GM23338 (cell line): ENCODE data around the gene MUC22. TPM values are rescaled to one million over a fixed set of nuclear protein-coding genes. Genes with fewer than 3 reads are reported as not detected.

Experiments used
- ATAC-seq: fragments of 200-7000 bp; cut with Tn5 transposase; 3 replicates; pipeline ENCODE4 v1.9.1; 2020
- DNase-seq: peaks from one replicate; pipeline ENCODE4 v3.0.0-alpha.2; 2015; ENCODE audit warnings: low spot score
- H2AFZ ChIP-seq: fragments of 200-600 bp; sonication (generic); 2 replicates; pipeline ENCODE4 v1.8.0; 2016; ENCODE audit warnings: antibody characterized with exemption, mild to moderate bottlenecking, moderate library complexity
- H3F3A ChIP-seq: fragments of 200-600 bp; sonication (generic); replicated peaks from 2 replicates; pipeline ENCODE4 v1.8.0; 2017; ENCODE audit warnings: antibody characterized with exemption, mixed run types, low read depth
- H3K27ac ChIP-seq: fragments of 200-600 bp; sonication (generic); 2 replicates; pipeline ENCODE4 v1.6.1; 2016; ENCODE audit warnings: low read depth
- H3K27me3 ChIP-seq: fragments of 200-600 bp; sonication (generic); 2 replicates; pipeline ENCODE4 v1.8.0; 2016; ENCODE audit warnings: mild to moderate bottlenecking, mixed run types, moderate library complexity; ENCODE audit not compliant: insufficient read depth
- H3K36me3 ChIP-seq: fragments of 200-600 bp; sonication (generic); 2 replicates; pipeline ENCODE4 v1.8.0; 2016; ENCODE audit warnings: mild to moderate bottlenecking; ENCODE audit not compliant: insufficient read depth
- H3K4me1 ChIP-seq: fragments of 200-600 bp; sonication (generic); 2 replicates; pipeline ENCODE4 v1.8.0; 2016; ENCODE audit warnings: mild to moderate bottlenecking, moderate library complexity; ENCODE audit not compliant: insufficient read depth
- H3K4me2 ChIP-seq: fragments of 200-600 bp; sonication (generic); 2 replicates; pipeline ENCODE4 v1.7.1; 2017; ENCODE audit warnings: mixed run types
- H3K4me3 ChIP-seq: fragments of 200-600 bp; sonication (generic); 2 replicates; pipeline ENCODE4 v1.6.1; 2016; ENCODE audit warnings: mixed run types
- H3K79me2 ChIP-seq: fragments of 200-600 bp; sonication (generic); replicated peaks from 2 replicates; pipeline ENCODE4 v1.8.0; 2017; ENCODE audit warnings: mild to moderate bottlenecking; ENCODE audit not compliant: insufficient read depth
- H3K9me2 ChIP-seq: fragments of 200-600 bp; sonication (generic); 2 replicates; pipeline ENCODE4 v1.8.0; 2017; ENCODE audit not compliant: insufficient read depth
- H4K20me1 ChIP-seq: fragments of 200-600 bp; sonication (generic); replicated peaks from 2 replicates; pipeline ENCODE4 v1.8.0; 2017; ENCODE audit warnings: mild to moderate bottlenecking; ENCODE audit not compliant: insufficient read depth
- H3K27ac Mint-ChIP-seq: 2 replicates; pipeline ENCODE4 v1.8.0; 2020; ENCODE audit warnings: inconsistent platforms, mild to moderate bottlenecking, moderate library complexity, mixed read lengths
- H3K27me3 Mint-ChIP-seq: 3 replicates; pipeline ENCODE4 v1.8.0; 2022; ENCODE audit warnings: low read depth, mild to moderate bottlenecking, moderate library complexity, mixed read lengths, inconsistent platforms; ENCODE audit not compliant: insufficient read depth, poor library complexity
- H3K36me3 Mint-ChIP-seq: 3 replicates; pipeline ENCODE4 v1.8.0; 2021; ENCODE audit warnings: low read depth, mild to moderate bottlenecking, inconsistent platforms, moderate library complexity, mixed read lengths
- H3K4me1 Mint-ChIP-seq: 3 replicates; pipeline ENCODE4 v1.8.0; 2020; ENCODE audit warnings: mild to moderate bottlenecking, inconsistent platforms, mixed read lengths
- H3K4me3 Mint-ChIP-seq: 3 replicates; pipeline ENCODE4 v1.8.0; 2021; ENCODE audit warnings: moderate library complexity, mild to moderate bottlenecking, inconsistent platforms, mixed read lengths
- H3K9me3 Mint-ChIP-seq: 3 replicates; pipeline ENCODE4 v1.8.0; 2020; ENCODE audit warnings: moderate library complexity, mild to moderate bottlenecking, inconsistent platforms, mixed read lengths
- CREB1 ChIP-seq: fragments of 250-450 bp; sonication (Bioruptor Pico); IDR thresholded peaks from 2 replicates; pipeline ENCODE4 v1.5.0; 2020; ENCODE audit warnings: low read depth, mild to moderate bottlenecking, moderate library complexity
- CTCF ChIP-seq, 2 experiments: fragments of 200-600 bp in 1 of 2; sonication (generic) in 1 of 2; conservative IDR thresholded peaks; 2 replicates each; pipeline versions ENCODE4 v1.5.1 to v1.6.1; 2016 to 2017; ENCODE audit warnings: antibody characterized with exemption in 2 of 2, low read depth in 2 of 2, mild to moderate bottlenecking in 2 of 2, moderate library complexity in 1 of 2
- ETS1 ChIP-seq: IDR thresholded peaks from 2 replicates; pipeline ENCODE4 v1.6.1; 2016; ENCODE audit warnings: antibody characterized with exemption
- EZH2phosphoT487 ChIP-seq: fragments of 200-600 bp; sonication (generic); IDR thresholded peaks from one replicate; pipeline ENCODE4 v1.8.1; 2018; ENCODE audit warnings: antibody characterized with exemption; ENCODE audit not compliant: unreplicated experiment
- JUNB ChIP-seq: IDR thresholded peaks from one replicate; pipeline ENCODE4 v1.6.1; 2016; ENCODE audit warnings: antibody characterized with exemption; ENCODE audit not compliant: unreplicated experiment
- NANOG ChIP-seq: IDR thresholded peaks from 2 replicates; pipeline ENCODE4 v1.6.1; 2016; ENCODE audit warnings: antibody characterized with exemption, borderline replicate concordance
- POLR2AphosphoS5 ChIP-seq: IDR thresholded peaks from 2 replicates; pipeline ENCODE4 v1.6.1; 2016; ENCODE audit warnings: antibody characterized with exemption, low read depth
- REST ChIP-seq: IDR thresholded peaks from one replicate; pipeline ENCODE4 v1.6.1; 2018; ENCODE audit warnings: antibody characterized with exemption; ENCODE audit not compliant: unreplicated experiment
- STAT1 ChIP-seq: IDR thresholded peaks from one replicate; pipeline ENCODE4 v1.6.1; 2016; ENCODE audit warnings: antibody characterized with exemption; ENCODE audit not compliant: unreplicated experiment
- ZNF114 ChIP-seq: fragments of 250-450 bp; sonication (Bioruptor Pico); IDR thresholded peaks from 2 replicates; pipeline ENCODE4 v1.5.0; 2020; ENCODE audit warnings: mild to moderate bottlenecking, moderate library complexity
- ZNF331 ChIP-seq: fragments of 250-450 bp; sonication (Bioruptor Pico); IDR thresholded peaks from 2 replicates; pipeline ENCODE4 v1.5.0; 2020; ENCODE audit warnings: low read depth, mild to moderate bottlenecking, moderate library complexity
- ZNF462 ChIP-seq: fragments of 250-450 bp; sonication (Bioruptor Pico); IDR thresholded peaks from 2 replicates; pipeline ENCODE4 v1.5.0; 2020; ENCODE audit warnings: mild to moderate bottlenecking, moderate library complexity
- polyA plus RNA-seq: library from polyadenylated mRNA; unstranded; fragments of >200 nt; fragmentation: Nextera tagmentation; extraction: Ambion mirVana; gene quantifications from 2 replicates; pipeline ENCODE4 v1.2.1, GENCODE V29; 2016
- total RNA-seq: library from RNA; depleted of rRNA; stranded (reverse); fragments of >200 nt; shearing (Covaris generic); gene quantifications from 2 replicates; pipeline ENCODE4 v1.2.3, GENCODE V29; 2014

The MUC22 gene
- total and polyA plus RNA-seq, 2 experiments from 2014 or later: not detected

GRCh38 chr6:30963641-30964040 is 46.6 kb upstream of the MUC22 start:
- Mint-ChIP-seq H3K27me3 (peaks cover 1% of the 10 kb centered on the region), H3K4me3 (no peak overlapping the region), H3K4me1 (no peaks in the 10 kb centered on the region; the same call in 2 of the 3 replicates), H3K36me3 (no peaks in the 10 kb centered on the region; the same call in 2 of the 3 replicates), H3K27ac (no peak overlapping the region), H3K9me3 (peaks cover 7% of the 10 kb centered on the region)
- ATAC-seq (no peak), DNase-seq (no peak)
- H4K20me1 ChIP-seq: no peaks in the 10 kb centered on the region
- H3K4me3 ChIP-seq: no peak overlapping the region
- H3K27me3 ChIP-seq: no peaks in the 10 kb centered on the region
- H2AFZ ChIP-seq: no peak overlapping the region
- no peaks in the 10 kb centered on the region for H3F3A ChIP-seq
- no peak overlapping the region for H3K4me2 ChIP-seq
- H3K79me2 ChIP-seq: no peaks in the 10 kb centered on the region
- no peaks in the 10 kb centered on the region for H3K4me1 ChIP-seq
- H3K27ac ChIP-seq: no peak overlapping the region
- TF ChIP-seq ZNF114 (CRISPR knock-in tag) (no peak), CREB1 (no peak), EZH2phosphoT487 (no peak), POLR2AphosphoS5 (no peak), NANOG (no peak), JUNB (no peak), ZNF331 (CRISPR knock-in tag) (no peak), ZNF462 (CRISPR knock-in tag) (no peak), REST (no peak), ETS1 (no peak), STAT1 (no peak), CTCF (conservative IDR thresholded peaks at IDR 0.05; ENCODE audit: low read depth in 2 of 2) (no peak)
- H3K9me2 ChIP-seq: 0 out of 2 replicates have a peak, but pooled peaks cover 11% of the 10 kb centered on the region
- H3K36me3 ChIP-seq: no peaks in the 10 kb centered on the region
